ELF-1 (cell line): ENCODE measurements around the gene LIN28B.
"Not testable (repeated sequence)": the region's sequence is repeated elsewhere in the genome, so short reads cannot be mapped to it uniquely, and the experiment has no call there.

ENCODE experiments used
- DNase-seq: peaks from one replicate; pipeline ENCODE4 v3.0.0-alpha.2; 2016; ENCODE audit warnings: low read depth, low spot score

The LIN28B gene

GRCh38 chr6:105066836-105067235 is 109.9 kb downstream of the LIN28B start:
- DNase-seq = no peak

- DNase-seq = no peak
These were observed 110.4 kb downstream of the LIN28B start for GRCh38 chr6:105067329-105067728.

GRCh38 chr6:105068407-105068806 is 111.5 kb downstream of the LIN28B start:
- DNase-seq = no peak

- DNase-seq = no peak
These were observed 113.0 kb downstream of the LIN28B start for GRCh38 chr6:105069821-105070445.

GRCh38 chr6:105072798-105073199 is 115.9 kb downstream of the LIN28B start:
- DNase-seq = no peak

- no peak for DNase-seq
These were observed 118.3 kb downstream of the LIN28B start for GRCh38 chr6:105075210-105075609.

- DNase-seq = not testable (repeated sequence)
These were observed 119.5 kb downstream of the LIN28B start for GRCh38 chr6:105076418-105076817.

- DNase-seq = no peak
These were observed 120.9 kb downstream of the LIN28B start for GRCh38 chr6:105077596-105078385.

- no peak for DNase-seq
These were observed 121.4 kb downstream of the LIN28B start for GRCh38 chr6:105078386-105078708.

- no peak for DNase-seq
These were observed 123.4 kb downstream of the LIN28B start for GRCh38 chr6:105080279-105080678.

- not testable (repeated sequence) for DNase-seq
These were observed 124.8 kb downstream of the LIN28B start for GRCh38 chr6:105081662-105082061.

GRCh38 chr6:105087571-105088211 is 130.8 kb downstream of the LIN28B start:
- DNase-seq = no peak

GRCh38 chr6:105091140-105091829 is 134.4 kb downstream of the LIN28B start:
- peak; percentile 63 for DNase-seq

GRCh38 chr6:105094133-105094640 is 137.3 kb downstream of the LIN28B start:
- DNase-seq = no peak

- no peak for DNase-seq
These were observed 138.2 kb downstream of the LIN28B start for GRCh38 chr6:105095139-105095538.

- no peak for DNase-seq
These were observed 140.4 kb downstream of the LIN28B start for GRCh38 chr6:105097288-105097687.

GRCh38 chr6:105099371-105099770 is 142.5 kb downstream of the LIN28B start:
- no peak for DNase-seq

GRCh38 chr6:105102186-105102585 is 145.3 kb downstream of the LIN28B start:
- no peak for DNase-seq

- DNase-seq = no peak
These were observed 148.2 kb downstream of the LIN28B start for GRCh38 chr6:105105094-105105493.

GRCh38 chr6:105106260-105106659 is 149.4 kb downstream of the LIN28B start:
- no peak for DNase-seq

- DNase-seq = no peak
These were observed 150.3 kb downstream of the LIN28B start for GRCh38 chr6:105107207-105107606.

- DNase-seq = no peak
These were observed 151.8 kb downstream of the LIN28B start for GRCh38 chr6:105108631-105109262.
